Measurements from ENCODE around the gene PPL.

- no peak for TF ChIP-seq POLR2AphosphoS5 (IDR thresholded peaks at IDR 0.05; ENCODE audit: low read depth, low read length)
- TF ChIP-seq POLR2A (IDR thresholded peaks at IDR 0.05; ENCODE audit: low read depth, low read length): no peak
- TF ChIP-seq TAF1 (IDR thresholded peaks at IDR 0.05; ENCODE audit: borderline replicate concordance, low read depth, low read length): no peak
These were observed 14.1 kb downstream of the PPL start for GRCh38 chr16:4922721-4923342.
